ELF-1 (cell line): ENCODE results near the gene DMRTA2.
"Not testable (repeated sequence)": the region's sequence is repeated elsewhere in the genome, so short reads cannot be mapped to it uniquely, and the experiment has no call there.

Experiments used
- DNase-seq: peaks from one replicate; pipeline ENCODE4 v3.0.0-alpha.2; 2016; ENCODE audit warnings: low read depth, low spot score

The DMRTA2 gene

DNA sequence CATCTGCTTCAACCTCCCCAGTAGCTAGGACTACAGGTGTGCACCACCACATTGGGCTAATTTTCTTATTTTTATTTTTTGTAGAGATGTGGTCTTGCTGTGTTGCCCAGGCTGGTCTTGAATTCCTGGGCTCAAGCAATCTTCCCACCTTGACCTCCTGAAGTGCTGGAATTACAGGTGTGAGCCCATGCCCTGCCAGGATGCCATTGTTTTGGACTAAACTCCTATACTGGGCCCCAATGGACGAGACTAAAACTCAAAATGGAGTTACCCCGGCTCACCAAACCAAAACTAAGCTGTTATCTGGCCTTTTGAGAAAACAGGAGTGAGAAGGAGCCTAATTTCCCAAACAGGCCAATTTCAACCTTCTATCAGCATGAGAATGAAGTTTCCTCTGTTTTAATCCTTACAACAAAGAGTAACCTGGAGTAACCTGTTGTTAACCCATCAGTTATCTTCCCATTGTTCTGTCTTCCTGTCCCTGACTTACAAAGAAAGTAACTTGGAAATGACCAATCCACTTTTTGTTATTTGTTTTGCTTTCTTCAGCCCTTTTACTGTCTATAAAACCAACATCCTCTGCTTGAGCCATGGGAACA, 29.6 kb downstream of the DMRTA2 start:
- DNase-seq: no peak

DNA sequence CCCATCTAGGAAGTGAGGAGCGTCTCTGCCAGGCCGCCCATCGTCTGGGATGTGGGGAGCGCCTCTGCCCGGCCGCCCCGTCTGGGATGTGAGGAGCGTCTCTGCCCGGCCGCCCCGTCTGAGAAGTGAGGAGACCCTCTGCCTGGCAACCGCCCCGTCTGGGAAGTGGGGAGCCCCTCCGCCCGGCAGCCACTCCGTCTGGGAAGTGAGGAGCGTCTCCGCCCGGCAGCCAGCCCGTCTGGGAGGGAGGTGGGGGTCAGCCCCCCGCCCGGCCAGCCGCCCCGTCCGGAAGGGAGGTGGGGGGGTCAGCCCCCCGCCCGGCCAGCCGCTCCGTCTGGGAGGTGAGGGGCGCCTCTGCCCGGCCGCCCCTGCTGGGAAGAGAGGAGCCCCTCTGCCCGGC, 41.7 kb downstream of the DMRTA2 start:
- DNase-seq: not testable (repeated sequence)

DNA sequence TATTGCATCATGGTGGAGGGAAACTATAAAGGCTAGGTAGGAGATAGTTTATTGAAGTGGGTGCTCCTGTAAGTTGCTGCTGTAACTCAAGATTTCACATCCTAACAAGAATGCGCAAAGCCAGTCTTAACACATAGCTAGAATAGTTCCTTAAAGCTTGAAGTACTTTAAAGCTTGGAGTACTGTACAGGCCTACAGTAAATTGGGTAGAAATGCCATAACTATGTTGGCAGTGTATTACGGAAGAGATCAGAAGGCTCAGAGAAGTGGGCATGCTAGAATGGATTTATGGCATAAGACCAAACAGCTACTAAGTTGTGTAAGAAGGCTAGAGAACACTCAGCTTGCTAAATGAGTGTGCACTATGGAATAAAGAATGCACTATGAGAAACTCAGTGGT, 44.5 kb downstream of the DMRTA2 start:
- no peak for DNase-seq

DNA sequence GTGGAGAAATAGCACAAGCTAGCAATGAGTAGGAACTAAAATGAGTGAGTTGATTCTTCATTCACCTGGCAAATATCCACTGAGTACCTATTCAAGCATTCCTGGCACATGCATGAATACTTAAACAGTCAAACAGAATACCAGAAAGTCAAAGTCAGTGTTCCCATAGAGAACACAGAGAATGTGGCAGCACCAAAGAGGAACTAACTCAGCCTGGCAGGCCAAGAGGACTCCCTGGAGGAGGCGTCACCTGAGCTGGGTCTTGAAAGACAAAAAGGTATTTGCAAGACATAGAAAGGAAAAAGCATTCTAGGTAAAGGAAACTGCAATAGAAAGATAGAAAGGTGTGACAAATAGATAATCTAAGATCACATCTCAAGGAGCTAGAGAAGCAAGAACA, 49.7 kb downstream of the DMRTA2 start:
- DNase-seq: no peak

DNA sequence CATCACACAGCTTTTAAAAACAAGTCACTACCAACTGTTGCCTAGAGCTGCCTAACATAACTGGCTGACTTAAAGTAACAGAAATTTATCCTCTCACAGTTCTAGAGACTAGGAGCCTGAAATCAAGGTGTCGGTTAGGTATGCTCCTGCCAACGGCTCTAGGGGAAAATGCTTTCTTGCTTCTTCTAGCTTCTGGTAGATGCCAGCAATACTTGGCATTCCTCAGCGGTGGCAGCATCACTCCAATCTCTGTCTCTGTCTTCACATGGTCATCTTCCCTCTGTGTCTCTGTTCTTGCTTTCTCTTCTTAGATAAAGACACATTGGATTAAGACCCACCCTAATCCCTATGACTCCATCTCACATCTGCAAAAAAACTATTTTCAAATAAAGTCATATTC, 51.5 kb downstream of the DMRTA2 start:
- peak; percentile 18 for DNase-seq

DNA sequence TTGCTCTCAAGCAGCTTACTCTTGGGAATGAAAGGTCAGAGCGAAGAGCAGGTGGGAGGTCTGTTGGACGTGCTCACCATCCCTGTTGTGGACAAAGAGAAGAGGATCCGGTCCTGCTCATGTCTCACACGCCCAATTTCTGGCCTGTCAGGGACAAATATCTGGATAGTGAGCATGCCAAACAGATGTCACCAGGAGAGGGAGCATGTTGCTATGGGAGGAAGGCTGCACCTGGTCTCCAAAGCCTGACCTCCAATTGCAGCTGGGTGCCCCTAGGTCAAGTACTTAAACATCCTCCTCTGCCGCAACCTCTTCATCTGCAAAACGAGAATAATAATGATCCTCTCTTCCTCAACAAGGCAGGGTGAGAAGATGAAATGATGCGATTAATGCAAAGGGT, 53.4 kb downstream of the DMRTA2 start:
- DNase-seq: peak; percentile 17

DNA sequence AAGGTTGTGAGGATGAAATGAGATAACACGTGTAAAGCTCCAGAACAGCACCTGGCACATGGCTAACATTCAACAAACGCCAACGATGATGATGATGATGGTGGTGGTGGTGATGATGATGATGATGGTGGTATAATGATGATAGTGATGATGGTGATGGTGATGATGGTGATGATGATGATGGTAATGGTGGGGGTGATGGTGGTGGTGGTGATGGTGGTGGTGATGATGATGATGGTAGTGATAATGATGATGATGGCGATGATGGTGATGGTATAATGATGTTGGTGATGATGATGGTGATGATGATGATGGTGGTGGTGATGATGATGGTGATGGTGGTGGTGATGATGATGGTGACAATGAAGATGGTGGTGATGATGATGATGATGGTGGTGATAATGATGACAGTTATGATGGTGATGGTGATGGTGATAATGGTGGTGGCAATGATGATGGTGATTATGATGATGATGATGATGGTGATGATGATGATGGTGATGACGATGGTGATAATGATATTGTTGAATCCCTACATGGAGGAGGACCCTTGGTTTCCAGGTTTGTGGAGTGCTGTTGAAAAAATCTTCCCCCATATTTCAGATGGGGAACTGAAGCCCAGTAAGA, 54.1 kb downstream of the DMRTA2 start:
- DNase-seq: no peak

DNA sequence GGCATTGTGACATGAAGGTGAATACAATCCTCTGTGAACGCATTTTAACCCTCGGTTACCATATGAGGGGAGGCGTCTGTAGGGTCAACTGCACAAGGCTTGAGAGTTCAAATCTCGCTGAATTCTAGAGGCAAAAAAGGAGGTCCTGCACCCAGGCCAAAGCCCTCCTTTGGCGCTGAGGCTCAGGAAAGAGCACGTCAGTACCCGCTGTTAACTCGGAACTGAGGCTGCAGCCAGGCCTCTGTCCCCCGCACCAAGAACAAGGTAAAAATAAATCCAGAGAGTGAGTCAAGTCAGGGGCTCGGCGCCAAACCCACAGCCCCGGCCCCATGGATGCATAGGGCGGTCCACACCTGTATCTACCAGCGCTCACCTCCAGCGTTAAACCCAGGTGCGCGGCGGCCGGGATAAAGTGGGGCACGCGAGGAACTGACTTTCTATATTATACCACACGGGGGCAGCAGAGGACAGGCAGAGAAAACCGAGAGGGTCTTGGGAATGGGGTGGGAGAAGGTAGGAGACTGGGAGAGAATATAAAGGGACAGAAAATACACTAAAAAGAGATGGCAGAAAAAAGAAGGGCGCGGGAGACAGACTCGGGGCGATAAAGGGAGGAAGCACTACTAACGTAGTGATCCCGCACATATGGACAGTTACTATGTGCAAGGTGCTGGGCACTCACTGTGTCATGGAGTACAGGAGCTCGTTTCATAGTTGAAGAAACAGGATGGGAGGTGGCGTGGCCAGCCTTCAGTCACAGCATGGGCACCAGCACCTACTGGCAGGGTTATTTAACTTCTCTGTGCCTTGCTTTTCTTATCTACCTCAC, 54.9 kb downstream of the DMRTA2 start:
- peak; percentile 81 for DNase-seq
